HCT116 (cell line): ENCODE measurements around the gene ALKBH7. TPM values are rescaled to one million over a fixed set of nuclear protein-coding genes. Genes with fewer than 3 reads are reported as not detected.

ENCODE experiments used
- ATAC-seq: fragments of 200-7000 bp; cut with Tn5 transposase; 2 replicates; pipeline ENCODE4 v1.9.1; 2020; ENCODE audit warnings: mild to moderate bottlenecking, moderate library complexity
- BruUV-seq: library from RNA; stranded (reverse); fragments of 400-500 nt; replicated peaks from 2 replicates; lab custom pipeline; 2021; lab: Mats Ljungman, UMichigan
- CTCF ChIA-PET: fragments of 300-600 bp; sonication (Branson Sonifier 250); formaldehyde crosslinking; loops from one replicate; lab custom pipeline; 2021; ENCODE audit warnings: antibody characterized with exemption; lab: Charles Lee
- POLR2A ChIA-PET: fragments of 300-600, 350-600 bp; sonication (Branson Sonifier 250); formaldehyde crosslinking; loops from one replicate; lab custom pipeline; 2021; ENCODE audit warnings: antibody characterized with exemption; lab: Charles Lee
- RAD21 ChIA-PET, 2 experiments: fragments of 300-600 bp; sonication (Branson Sonifier 250); formaldehyde crosslinking; loops; one replicate each; lab custom pipeline; 2023; ENCODE audit warnings: low total read pairs in 2 of 2; ENCODE audit not compliant: uncharacterized antibody in 2 of 2, unreplicated experiment in 2 of 2, low non-redundant PET in 1 of 2; lab: Charles Lee
- DNase-seq: peaks from one replicate; pipeline ENCODE4 v3.0.0-alpha.2; 2010; ENCODE audit warnings: low read depth, low spot score
- H2AFZ ChIP-seq: fragments of 200-600 bp; shearing (Covaris generic), sonication (generic); 2 replicates; pipeline ENCODE4 v1.6.1; 2017; ENCODE audit warnings: low read depth, mixed run types, mixed read lengths, antibody characterized with exemption, low read length; ENCODE audit not compliant: poor library complexity, severe bottlenecking
- H3K27ac ChIP-seq: 2 replicates; pipeline ENCODE4 v1.5.1; 2012; ENCODE audit warnings: low read depth, low read length
- H3K27me3 ChIP-seq: fragments of 200-600 bp; sonication (generic); 2 replicates; pipeline ENCODE4 v1.6.1; 2016; ENCODE audit warnings: mixed run types, low read length, mixed read lengths; ENCODE audit not compliant: insufficient read depth
- H3K36me3 ChIP-seq, 2 experiments: fragments of 200-500 bp in 1 of 2; fragments of 200-600 bp in 1 of 2; sonication (Bioruptor generic) in 1 of 2; sonication (generic) in 1 of 2; 2 replicates each; pipeline versions ENCODE4 v1.5.1 to v1.6.1; 2014 to 2016; ENCODE audit warnings: low read length in 2 of 2, inconsistent platforms in 1 of 2, mixed read lengths in 1 of 2, mixed run types in 1 of 2; ENCODE audit not compliant: insufficient read depth in 2 of 2, control insufficient read depth in 1 of 2
- H3K4me1 ChIP-seq, 2 experiments: fragments of 200-600 bp in 1 of 2; sonication (generic) in 1 of 2; 2 replicates each; pipeline versions ENCODE4 v1.5.1 to v1.6.1; 2012 to 2017; ENCODE audit warnings: low read length in 2 of 2, inconsistent platforms in 1 of 2, mild to moderate bottlenecking in 1 of 2, mixed read lengths in 1 of 2, mixed run types in 1 of 2, moderate library complexity in 1 of 2; ENCODE audit not compliant: insufficient read depth in 2 of 2, control insufficient read depth in 1 of 2
- H3K4me2 ChIP-seq: fragments of 200-600 bp; sonication (generic); 2 replicates; pipeline ENCODE4 v1.6.1; 2017; ENCODE audit warnings: mixed run types, low read length, mixed read lengths
- H3K4me3 ChIP-seq, 2 experiments: fragments of 200-600 bp in 1 of 2; sonication (generic) in 1 of 2; replicated peaks in 1 of 2; 2 replicates each; pipeline ENCODE4 v1.5.1; 2011 to 2016; ENCODE audit warnings: low read length in 2 of 2, control low read depth in 1 of 2, low read depth in 1 of 2, mild to moderate bottlenecking in 1 of 2, mixed read lengths in 1 of 2, mixed run types in 1 of 2
- H3K79me2 ChIP-seq: fragments of 200-600 bp; sonication (generic); 2 replicates; pipeline ENCODE4 v1.6.1; 2017; ENCODE audit warnings: mild to moderate bottlenecking, mixed run types, low read length, moderate library complexity, mixed read lengths; ENCODE audit not compliant: insufficient read depth
- H3K9ac ChIP-seq: fragments of 200-600 bp; sonication (generic); 2 replicates; pipeline ENCODE4 v1.6.1; 2016; ENCODE audit warnings: low read length, mixed read lengths
- H3K9me2 ChIP-seq: fragments of 200-600 bp; sonication (generic), shearing (Covaris generic); 2 replicates; pipeline ENCODE4 v1.6.1; 2017; ENCODE audit warnings: mixed run types, mild to moderate bottlenecking, moderate library complexity; ENCODE audit not compliant: insufficient read depth
- H3K9me3 ChIP-seq, 2 experiments: fragments of 200-500 bp in 1 of 2; fragments of 200-600 bp in 1 of 2; sonication (Bioruptor generic) in 1 of 2; sonication (generic) in 1 of 2; 2 replicates each; pipeline ENCODE4 v1.6.1; 2014 to 2017; ENCODE audit warnings: low read length in 2 of 2, mixed read lengths in 2 of 2, inconsistent platforms in 1 of 2, low read depth in 1 of 2, mild to moderate bottlenecking in 1 of 2, mixed run types in 1 of 2, moderate library complexity in 1 of 2; ENCODE audit not compliant: control insufficient read depth in 1 of 2, insufficient read depth in 1 of 2
- H4K20me1 ChIP-seq: fragments of 200-600 bp; sonication (generic), shearing (Covaris generic); 2 replicates; pipeline ENCODE4 v1.6.1; 2017; ENCODE audit warnings: mixed run types, mild to moderate bottlenecking, moderate library complexity; ENCODE audit not compliant: insufficient read depth
- ATF3 ChIP-seq: IDR thresholded peaks from 2 replicates; pipeline ENCODE4 v1.6.1; 2012
- CBX3 ChIP-seq: IDR thresholded peaks from 2 replicates; pipeline ENCODE4 v1.6.1; 2012; ENCODE audit warnings: low read depth
- CEBPB ChIP-seq: IDR thresholded peaks from 2 replicates; pipeline ENCODE4 v1.6.1; 2012; ENCODE audit warnings: low read depth
- SP1 ChIP-seq: IDR thresholded peaks from 2 replicates; pipeline ENCODE4 v1.6.1; 2012; ENCODE audit warnings: low read depth
- SRF ChIP-seq: IDR thresholded peaks from 2 replicates; pipeline ENCODE4 v1.6.1; 2012; ENCODE audit warnings: low read depth
- YY1 ChIP-seq: IDR thresholded peaks from 2 replicates; pipeline ENCODE4 v1.6.1; 2011; ENCODE audit warnings: low read length, low read depth, moderate library complexity, mild to moderate bottlenecking; ENCODE audit not compliant: insufficient replicate concordance; ENCODE audit errors: extremely low read depth
- ZFX ChIP-seq: fragments of 450-650 bp; IDR thresholded peaks from 2 replicates; pipeline ENCODE4 v1.6.1; 2017
- intact Hi-C: fragments of 100-400 bp; cut with micrococcal nuclease; formaldehyde crosslinking; loops from 2 replicates; pipeline ENCODE4 v1.10.0; 2022
- total RNA-seq: library from RNA; stranded (reverse); gene quantifications from one replicate; pipeline ENCODE4 v1.2.1, GENCODE V29; 2021; ENCODE audit not compliant: unreplicated experiment
- TF ChIP-seq, protein P1 (sequence below), 3 experiments: fragments of 200-600 bp in 1 of 3; sonication (generic) in 1 of 3; IDR thresholded peaks in 2 of 3; conservative IDR thresholded peaks in 1 of 3; 2 replicates each; pipeline ENCODE4 v1.5.1; 2012 to 2017; ENCODE audit warnings: low read depth in 2 of 3, low read length in 2 of 3, antibody characterized with exemption in 1 of 3, borderline replicate concordance in 1 of 3, control low read depth in 1 of 3, mild to moderate bottlenecking in 1 of 3, mixed read lengths in 1 of 3, mixed run types in 1 of 3, moderate library complexity in 1 of 3; ENCODE audit not compliant: insufficient read depth in 1 of 3

The ALKBH7 gene
- total RNA-seq, 1 experiment from 2014 or later = 57.1 TPM

DNA sequence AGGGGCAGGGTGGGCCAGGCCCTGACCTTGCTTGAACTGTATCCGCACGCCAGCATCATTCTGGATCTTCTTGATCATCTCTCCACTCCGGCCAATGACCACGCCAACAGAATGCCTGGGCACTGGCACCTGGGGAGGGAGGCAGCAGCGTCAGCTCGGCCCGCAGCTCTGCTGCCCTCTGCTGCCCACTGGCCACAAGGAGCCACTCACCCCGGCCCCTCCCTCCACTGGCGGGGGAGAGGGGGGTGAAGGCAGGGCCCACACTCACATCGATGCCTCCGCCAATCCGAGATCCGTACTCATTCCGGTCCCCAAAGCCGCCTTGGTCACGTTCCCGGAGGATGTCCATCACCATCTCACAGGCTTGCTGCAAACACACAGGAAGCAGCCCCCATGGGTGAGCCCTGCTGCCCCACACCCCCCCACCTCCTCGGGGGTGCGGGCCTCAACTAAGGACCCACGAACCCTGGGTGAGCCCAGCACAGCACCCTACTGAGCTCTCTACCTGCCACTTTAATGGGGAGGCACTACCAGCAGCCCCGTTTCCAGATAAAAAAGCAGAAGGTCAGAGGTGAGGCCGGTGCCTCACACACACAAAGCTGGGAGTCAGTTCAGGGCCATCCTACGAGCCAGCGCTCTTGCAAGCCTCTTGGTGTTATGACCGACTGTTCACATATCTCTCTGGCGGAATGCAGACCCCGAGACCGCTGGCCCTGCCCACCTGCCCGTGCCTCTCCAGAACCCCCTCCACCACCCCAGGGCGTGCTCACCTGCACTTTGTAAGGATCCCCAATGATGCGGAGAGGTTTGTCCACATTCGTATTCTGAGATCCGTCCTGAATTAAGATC, 45.3 kb downstream of the ALKBH7 start:
- Histone ChIP-seq H3K4me2 (no peak overlapping the region), H3K79me2 (peaks cover 65% of the 10 kb centered on the region), H4K20me1 (peaks cover 28% of the 10 kb centered on the region; the same call in 1 of the 2 replicates), H3K4me3 (no peak overlapping the region), H2AFZ (no peak overlapping the region), H3K9ac (no peak overlapping the region), H3K9me3 (no peaks in the 10 kb centered on the region), H3K27me3 (no peaks in the 10 kb centered on the region), H3K27ac (no peak overlapping the region; the same call in 1 of the 2 replicates), H3K4me1 (peaks cover 0 to 3% of the 10 kb centered on the region in 2 experiments; a peak in 3 of 4 replicates), H3K9me2 (no peaks in the 10 kb centered on the region), H3K36me3 (peaks cover 74 to 77% of the 10 kb centered on the region in 2 experiments)
- no peak for DNase-seq
- BruUV-seq = no TSS peak
- ATAC-seq = peak; percentile 68
- TF ChIP-seq SP1 = no peak
- TF ChIP-seq ATF3 = no peak
- TF ChIP-seq ZFX = no peak
- TF ChIP-seq CBX3 = no peak
- TF ChIP-seq SRF = no peak
- TF ChIP-seq YY1 = no peak
- TF ChIP-seq, protein P1, sequence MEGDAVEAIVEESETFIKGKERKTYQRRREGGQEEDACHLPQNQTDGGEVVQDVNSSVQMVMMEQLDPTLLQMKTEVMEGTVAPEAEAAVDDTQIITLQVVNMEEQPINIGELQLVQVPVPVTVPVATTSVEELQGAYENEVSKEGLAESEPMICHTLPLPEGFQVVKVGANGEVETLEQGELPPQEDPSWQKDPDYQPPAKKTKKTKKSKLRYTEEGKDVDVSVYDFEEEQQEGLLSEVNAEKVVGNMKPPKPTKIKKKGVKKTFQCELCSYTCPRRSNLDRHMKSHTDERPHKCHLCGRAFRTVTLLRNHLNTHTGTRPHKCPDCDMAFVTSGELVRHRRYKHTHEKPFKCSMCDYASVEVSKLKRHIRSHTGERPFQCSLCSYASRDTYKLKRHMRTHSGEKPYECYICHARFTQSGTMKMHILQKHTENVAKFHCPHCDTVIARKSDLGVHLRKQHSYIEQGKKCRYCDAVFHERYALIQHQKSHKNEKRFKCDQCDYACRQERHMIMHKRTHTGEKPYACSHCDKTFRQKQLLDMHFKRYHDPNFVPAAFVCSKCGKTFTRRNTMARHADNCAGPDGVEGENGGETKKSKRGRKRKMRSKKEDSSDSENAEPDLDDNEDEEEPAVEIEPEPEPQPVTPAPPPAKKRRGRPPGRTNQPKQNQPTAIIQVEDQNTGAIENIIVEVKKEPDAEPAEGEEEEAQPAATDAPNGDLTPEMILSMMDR (IDR thresholded peaks at IDR 0.05 in 2 of 3, conservative IDR thresholded peaks at IDR 0.05 in 1 of 3; ENCODE audit: borderline replicate concordance in 1 of 3, insufficient read depth in 1 of 3, low read depth in 2 of 3, low read length in 2 of 3) = peak in 2 of 3 experiments; percentile 43 to 50; a peak in 3 of 6 replicates
- TF ChIP-seq CEBPB = no peak
- RAD21 ChIA-PET = no interaction called here
- CTCF ChIA-PET = interaction anchor here (1.0 kb wide), 1 partner anchor 8 kb away, joined by 3 read pairs; no protein-coding TSS in a partner anchor
- intact Hi-C loops = no loop called here
- POLR2A ChIA-PET = interaction anchor here (0.6 kb wide), 1 partner anchor 121 kb away, joined by 4 read pairs; no protein-coding TSS in a partner anchor
